Keratinocyte (primary cell): ENCODE results near the gene HGFAC. TPM values are rescaled to one million over a fixed set of nuclear protein-coding genes. Genes with fewer than 3 reads are reported as not detected.

ENCODE experiments used
- DNase-seq: peaks from one replicate; pipeline ENCODE4 v3.0.0-alpha.2; 2011; ENCODE audit warnings: low read depth, missing footprints, low spot score
- FAIRE-seq: peaks from 2 replicates; lab custom pipeline; 2011; peaks lifted over from hg19 to GRCh38; lab: Jason Lieb, UNC
- H2AFZ ChIP-seq: 2 replicates; pipeline ENCODE4 v1.6.0; 2012; ENCODE audit warnings: low read length, control low read depth, inconsistent platforms; ENCODE audit not compliant: control insufficient read depth
- H3K27ac ChIP-seq: 2 replicates; pipeline ENCODE4 v1.5.1; 2011; ENCODE audit warnings: low read length; ENCODE audit not compliant: control insufficient read depth, insufficient read depth
- H3K27me3 ChIP-seq: 3 replicates; pipeline ENCODE4 v1.6.0; 2011; ENCODE audit warnings: low read length; ENCODE audit not compliant: control insufficient read depth, insufficient read depth; ENCODE audit errors: extremely low read depth
- H3K36me3 ChIP-seq, 2 experiments: 2 replicates in 1 of 2; 3 replicates in 1 of 2; pipeline ENCODE4 v1.5.1; 2011; ENCODE audit warnings: low read length in 2 of 2, mild to moderate bottlenecking in 1 of 2; ENCODE audit not compliant: control insufficient read depth in 2 of 2, insufficient read depth in 2 of 2; ENCODE audit errors: extremely low read depth in 1 of 2
- H3K4me1 ChIP-seq: 3 replicates; pipeline ENCODE4 v1.5.1; 2011; ENCODE audit warnings: low read length; ENCODE audit not compliant: control insufficient read depth, insufficient read depth; ENCODE audit errors: extremely low read depth
- H3K4me2 ChIP-seq: 3 replicates; pipeline ENCODE4 v1.6.0; 2011; ENCODE audit warnings: low read depth, low read length; ENCODE audit not compliant: control insufficient read depth, insufficient read depth; ENCODE audit errors: extremely low read depth
- H3K4me3 ChIP-seq, 3 experiments: fragments of 200-600 bp in 1 of 3; sonication (generic) in 1 of 3; 2 replicates in 2 of 3; 3 replicates in 1 of 3; pipeline ENCODE4 v1.5.1; 2011 to 2016; ENCODE audit warnings: low read length in 3 of 3, mild to moderate bottlenecking in 3 of 3, control low read depth in 2 of 3, inconsistent platforms in 1 of 3, low read depth in 1 of 3, mixed read lengths in 1 of 3, mixed run types in 1 of 3, moderate library complexity in 1 of 3; ENCODE audit not compliant: control insufficient read depth in 2 of 3, insufficient read depth in 2 of 3; ENCODE audit errors: extremely low read depth in 1 of 3
- H3K79me2 ChIP-seq: 2 replicates; pipeline ENCODE4 v1.6.0; 2012; ENCODE audit warnings: low read length; ENCODE audit not compliant: control insufficient read depth, insufficient read depth
- H3K9ac ChIP-seq: 3 replicates; pipeline ENCODE4 v1.6.0; 2011; ENCODE audit warnings: low read length; ENCODE audit not compliant: control insufficient read depth, insufficient read depth; ENCODE audit errors: extremely low read depth
- H3K9me1 ChIP-seq: 3 replicates; pipeline ENCODE4 v1.6.0; 2011; ENCODE audit warnings: low read length; ENCODE audit not compliant: control insufficient read depth, insufficient read depth; ENCODE audit errors: extremely low read depth
- H3K9me3 ChIP-seq: 2 replicates; pipeline ENCODE4 v1.5.1; 2012; ENCODE audit warnings: low read depth, low read length; ENCODE audit not compliant: control insufficient read depth
- H4K20me1 ChIP-seq: 3 replicates; pipeline ENCODE4 v1.6.0; 2011; ENCODE audit warnings: low read length; ENCODE audit not compliant: control insufficient read depth, insufficient read depth; ENCODE audit errors: extremely low read depth
- EZH2 ChIP-seq: IDR thresholded peaks from one replicate; pipeline ENCODE4 v1.6.1; 2012; ENCODE audit warnings: inconsistent platforms, mild to moderate bottlenecking, low read length, moderate library complexity
- dilution Hi-C: fragments of 300-500 bp; cut with MboI; formaldehyde crosslinking; loops from one replicate; pipeline ENCODE4 v1.7.0; 2020; ENCODE audit warnings: low sequenced_read_pairs; ENCODE audit not compliant: extremely low pct_ligation_motif_present
- polyA plus RNA-seq, 5 experiments: library from polyadenylated mRNA; depleted of rRNA in 3 of 5; stranded (reverse) in 3 of 5; stranded (forward) in 1 of 5; unstranded in 1 of 5; fragments of >200 nt; gene quantifications; 1 replicate in 1 of 5; 2 replicates in 3 of 5; 3 replicates in 1 of 5; pipeline versions ENCODE4 v1.2.1 to v1.2.3, GENCODE V29; 2011 to 2012; ENCODE audit warnings: missing spikeins in 2 of 5, low read depth in 1 of 5, low replicate concordance in 1 of 5
- TF ChIP-seq, protein P1 (sequence below), 3 experiments: IDR thresholded peaks in 1 of 3; conservative IDR thresholded peaks in 1 of 3; optimal IDR thresholded peaks in 1 of 3; 2 replicates in 2 of 3; 3 replicates in 1 of 3; pipeline versions ENCODE3 to v1.5.1; 2011; ENCODE audit warnings: low read length in 3 of 3, mild to moderate bottlenecking in 3 of 3, moderate library complexity in 2 of 3, control low read depth in 1 of 3, inconsistent platforms in 1 of 3; ENCODE audit not compliant: insufficient read depth in 2 of 3; ENCODE audit errors: extremely low read depth in 1 of 3

HGFAC gene
- polyA plus RNA-seq, 1 donor (not counting 4 experiments of a cell fraction or from before 2014, with no cell fraction given), result not detected

DNA sequence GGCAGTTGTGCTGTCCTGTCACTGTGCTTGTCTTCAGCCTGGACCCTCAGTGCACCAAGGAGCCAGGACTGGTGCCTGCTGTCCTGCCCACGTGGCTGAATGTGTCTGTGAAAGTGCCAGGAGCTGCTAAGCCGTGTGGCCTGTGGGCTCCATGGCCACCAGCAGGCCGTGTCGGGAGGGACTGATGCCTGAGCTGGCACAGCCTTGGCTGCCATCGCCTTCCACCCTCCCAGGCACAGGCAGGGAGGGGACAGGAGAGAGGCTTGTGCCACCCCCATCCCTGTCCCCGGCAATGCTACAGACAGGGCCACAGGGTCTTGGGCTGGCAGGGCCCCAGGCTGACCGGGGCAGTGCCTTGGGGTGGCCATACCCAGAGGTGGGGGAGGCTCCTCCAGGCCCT is 46.1 kb downstream of the HGFAC start:
- FAIRE-seq (no peak), DNase-seq (no peak)
- Histone ChIP-seq H3K4me3 (no peak overlapping the region), H2AFZ (no peak overlapping the region), H3K4me1 (peaks cover 20% of the 10 kb centered on the region), H4K20me1 (peaks cover 3% of the 10 kb centered on the region), H3K36me3 (no peaks in the 10 kb centered on the region), H3K9me1 (no peaks in the 10 kb centered on the region), H3K4me2 (no peak overlapping the region), H3K27me3 (peaks cover 31% of the 10 kb centered on the region), H3K9me3 (no peaks in the 10 kb centered on the region), H3K79me2 (no peaks in the 10 kb centered on the region), H3K9ac (no peak overlapping the region), H3K27ac (no peak overlapping the region)
- TF ChIP-seq, protein P1, sequence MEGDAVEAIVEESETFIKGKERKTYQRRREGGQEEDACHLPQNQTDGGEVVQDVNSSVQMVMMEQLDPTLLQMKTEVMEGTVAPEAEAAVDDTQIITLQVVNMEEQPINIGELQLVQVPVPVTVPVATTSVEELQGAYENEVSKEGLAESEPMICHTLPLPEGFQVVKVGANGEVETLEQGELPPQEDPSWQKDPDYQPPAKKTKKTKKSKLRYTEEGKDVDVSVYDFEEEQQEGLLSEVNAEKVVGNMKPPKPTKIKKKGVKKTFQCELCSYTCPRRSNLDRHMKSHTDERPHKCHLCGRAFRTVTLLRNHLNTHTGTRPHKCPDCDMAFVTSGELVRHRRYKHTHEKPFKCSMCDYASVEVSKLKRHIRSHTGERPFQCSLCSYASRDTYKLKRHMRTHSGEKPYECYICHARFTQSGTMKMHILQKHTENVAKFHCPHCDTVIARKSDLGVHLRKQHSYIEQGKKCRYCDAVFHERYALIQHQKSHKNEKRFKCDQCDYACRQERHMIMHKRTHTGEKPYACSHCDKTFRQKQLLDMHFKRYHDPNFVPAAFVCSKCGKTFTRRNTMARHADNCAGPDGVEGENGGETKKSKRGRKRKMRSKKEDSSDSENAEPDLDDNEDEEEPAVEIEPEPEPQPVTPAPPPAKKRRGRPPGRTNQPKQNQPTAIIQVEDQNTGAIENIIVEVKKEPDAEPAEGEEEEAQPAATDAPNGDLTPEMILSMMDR (optimal IDR thresholded peaks at IDR 0.05 in 1 of 3, IDR thresholded peaks at IDR 0.05 in 1 of 3, conservative IDR thresholded peaks at IDR 0.05 in 1 of 3; ENCODE audit: extremely low read depth in 1 of 3, insufficient read depth in 2 of 3, low read length in 3 of 3), result no peak
- no peak for TF ChIP-seq EZH2
- dilution Hi-C loops, result no loop called here

DNA sequence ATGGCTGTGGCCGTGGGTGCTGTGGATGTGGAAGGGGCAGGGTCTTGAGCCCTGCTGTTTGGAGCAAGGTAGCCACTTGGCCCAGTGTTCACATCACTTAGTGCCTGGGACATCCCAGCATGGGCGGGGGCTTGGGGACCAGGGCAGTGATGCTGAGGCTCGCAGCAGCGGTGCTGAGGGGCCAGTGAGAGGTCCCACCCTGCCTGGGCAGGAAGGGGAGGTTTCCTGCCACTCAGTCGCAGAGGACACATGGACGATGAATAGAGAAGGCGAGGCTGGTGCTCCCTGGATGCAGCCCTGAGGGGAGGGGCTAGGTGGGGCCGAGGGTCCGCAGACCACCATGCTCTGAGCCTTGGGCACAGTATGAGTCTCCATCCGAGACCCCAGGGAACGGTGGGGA is 47.1 kb downstream of the HGFAC start:
- Histone ChIP-seq H3K9ac (no peak overlapping the region), H2AFZ (no peak overlapping the region), H3K9me1 (no peaks in the 10 kb centered on the region), H3K4me3 (no peak overlapping the region), H3K27ac (no peak overlapping the region), H3K4me2 (no peak overlapping the region), H3K4me1 (peaks cover 20% of the 10 kb centered on the region), H3K27me3 (peaks cover 32% of the 10 kb centered on the region), H3K79me2 (no peaks in the 10 kb centered on the region), H3K9me3 (no peaks in the 10 kb centered on the region), H3K36me3 (no peaks in the 10 kb centered on the region), H4K20me1 (peaks cover 3% of the 10 kb centered on the region)
- FAIRE-seq, result no peak
- dilution Hi-C loops, result no loop called here
- DNase-seq, result no peak
- TF ChIP-seq, protein P1 (optimal IDR thresholded peaks at IDR 0.05 in 1 of 3, IDR thresholded peaks at IDR 0.05 in 1 of 3, conservative IDR thresholded peaks at IDR 0.05 in 1 of 3; ENCODE audit: extremely low read depth in 1 of 3, insufficient read depth in 2 of 3, low read length in 3 of 3), result no peak
- no peak for TF ChIP-seq EZH2
